HG02642 (cell line): ENCODE measurements around the gene PLA1A.
"Not testable (repeated sequence)": the region's sequence is repeated elsewhere in the genome, so short reads cannot be mapped to it uniquely, and the experiment has no call there.

ENCODE experiments used
- ATAC-seq: cut with Tn5 transposase; IDR thresholded peaks from one replicate; pipeline ENCODE4 v1.9.1; 2021; ENCODE audit warnings: mild to moderate bottlenecking; ENCODE audit not compliant: unreplicated experiment, poor library complexity

The PLA1A gene

DNA sequence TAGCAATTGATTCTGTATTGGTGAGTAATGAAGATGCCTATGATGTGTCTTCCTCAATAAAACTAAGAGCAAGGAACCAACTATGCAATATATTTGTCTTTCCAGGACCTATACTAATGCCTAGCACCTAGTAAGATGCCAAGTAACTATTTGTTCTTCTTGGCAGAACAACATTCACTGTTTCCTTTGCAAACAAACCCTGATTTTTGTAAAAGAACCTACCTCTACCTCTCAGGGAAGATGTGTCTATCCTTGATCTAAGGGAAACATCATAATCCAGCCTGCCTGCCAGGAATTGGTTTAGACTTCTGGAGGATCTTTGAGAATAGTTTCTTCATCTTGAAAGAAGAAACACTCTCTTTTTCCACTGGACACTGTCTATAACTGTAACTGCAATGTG is 22.2 kb upstream of the PLA1A start:
- ATAC-seq, result no peak

GRCh38 chr3:119579366-119580066 is 18.2 kb upstream of the PLA1A start, which contains the start of gene ADPRH:
TSS of gene ADPRH (plus strand) at chr3:119579492. CDS start at chr3:119582170, 2,678 bp downstream.
- ATAC-seq, result peak; percentile 73

DNA sequence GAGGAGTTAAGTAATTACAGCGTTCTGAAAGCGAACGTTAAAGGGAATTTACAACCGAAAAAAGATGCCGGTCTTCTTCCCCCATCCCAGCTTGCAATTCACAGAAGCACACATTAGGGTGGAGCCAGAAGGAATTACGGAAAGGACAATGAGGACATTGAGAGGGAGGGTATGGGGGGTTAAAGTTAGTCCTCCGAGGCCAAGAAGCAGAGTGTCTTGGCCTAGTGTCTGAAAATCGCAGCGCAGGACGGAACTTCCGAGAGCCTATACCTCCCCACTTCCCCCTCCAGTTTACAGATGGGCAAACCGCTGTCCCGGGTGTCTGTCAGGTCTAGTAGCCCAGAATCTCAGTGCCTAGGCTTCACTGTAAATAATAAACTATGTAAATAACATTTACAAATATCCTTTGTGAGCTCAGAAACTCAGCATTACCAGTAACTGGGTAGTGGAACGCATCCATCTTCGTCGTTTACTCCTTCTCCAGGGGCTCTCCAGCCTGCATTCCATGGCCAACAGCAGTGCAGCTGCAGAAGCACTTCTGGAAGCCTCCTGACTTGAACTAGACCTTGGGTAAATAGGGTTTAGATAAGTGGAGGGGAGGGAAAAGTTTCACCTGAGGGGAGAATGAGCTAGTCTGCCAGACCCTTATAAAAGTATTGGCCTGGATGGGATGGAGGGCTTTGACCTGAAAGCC is 17.5 kb upstream of the PLA1A start:
- ATAC-seq, result peak; percentile 70

DNA sequence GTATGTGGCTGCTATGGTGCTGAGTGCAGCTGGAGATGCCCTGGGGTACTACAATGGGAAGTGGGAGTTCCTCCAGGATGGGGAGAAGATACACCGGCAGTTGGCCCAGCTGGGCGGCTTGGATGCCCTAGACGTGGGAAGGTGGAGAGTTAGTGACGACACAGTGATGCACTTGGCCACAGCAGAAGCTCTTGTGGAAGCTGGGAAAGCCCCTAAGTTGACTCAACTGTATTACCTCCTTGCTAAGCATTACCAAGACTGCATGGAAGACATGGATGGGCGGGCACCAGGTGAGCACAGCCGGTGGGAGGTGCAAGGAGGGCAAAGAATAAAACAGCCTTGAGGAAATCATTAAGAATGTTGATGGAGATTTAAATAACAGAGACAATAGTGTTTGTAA is 15.5 kb upstream of the PLA1A start:
- peak; percentile 39 for ATAC-seq

GRCh38 chr3:119585208-119585607 is 12.5 kb upstream of the PLA1A start:
- ATAC-seq, result no peak

GRCh38 chr3:119585856-119586570 is 11.7 kb upstream of the PLA1A start:
- no peak for ATAC-seq

DNA sequence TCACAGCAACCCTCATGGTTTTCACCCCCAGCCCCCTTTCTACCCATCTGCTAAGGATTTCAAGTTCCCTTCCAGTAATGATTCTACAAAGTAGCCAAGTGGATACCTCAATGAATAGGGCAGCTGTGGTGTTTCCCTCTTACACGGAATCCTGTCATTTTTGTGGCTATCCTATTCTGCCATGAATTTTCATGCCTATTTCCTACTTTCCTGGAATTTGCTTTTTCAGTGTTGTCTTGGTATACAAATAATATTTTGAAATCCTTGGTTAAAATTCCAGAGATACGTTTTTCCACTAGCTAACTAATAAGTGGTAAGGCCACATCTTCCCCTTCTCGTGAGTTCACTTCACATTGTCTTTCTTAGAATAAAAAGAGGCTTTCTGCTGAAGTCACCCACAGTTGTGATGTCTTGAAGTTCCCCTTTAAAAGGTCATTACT is 10.9 kb upstream of the PLA1A start:
- no peak for ATAC-seq

GRCh38 chr3:119588112-119588511 is 9.6 kb upstream of the PLA1A start:
- ATAC-seq, result peak; percentile 55

DNA sequence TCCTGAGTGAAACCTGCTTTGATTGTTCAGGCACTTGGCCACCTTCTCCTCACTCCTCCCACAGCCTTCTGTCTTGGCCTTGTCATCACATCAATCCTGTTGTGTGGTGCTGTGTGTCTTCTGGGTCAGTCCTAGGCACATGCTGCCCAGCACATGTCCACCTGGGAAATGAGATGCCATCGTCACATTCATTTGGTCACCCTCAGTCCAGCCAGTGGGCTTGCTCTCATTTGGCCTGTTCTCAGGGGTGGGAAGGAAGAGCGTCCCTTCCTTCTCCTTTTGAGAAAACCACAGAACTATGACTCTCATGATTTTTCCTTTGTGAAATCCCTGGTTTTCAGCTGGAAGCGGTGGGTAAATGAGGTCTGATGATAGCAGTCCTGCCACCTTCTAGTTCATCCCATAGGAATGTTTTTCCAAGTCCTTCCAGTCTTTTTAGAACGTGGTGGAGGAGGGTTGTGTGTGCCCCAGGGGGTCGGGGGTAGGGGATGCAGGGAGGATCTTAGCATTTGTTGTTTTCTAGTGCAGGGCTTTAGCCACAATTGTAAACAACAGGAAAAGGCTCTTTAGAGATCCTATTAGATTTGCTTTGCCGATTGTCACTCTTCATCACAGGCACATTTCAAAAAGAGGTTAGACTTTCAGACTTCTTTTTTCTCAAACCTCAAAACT is 8.4 kb upstream of the PLA1A start:
- ATAC-seq, result no peak

DNA sequence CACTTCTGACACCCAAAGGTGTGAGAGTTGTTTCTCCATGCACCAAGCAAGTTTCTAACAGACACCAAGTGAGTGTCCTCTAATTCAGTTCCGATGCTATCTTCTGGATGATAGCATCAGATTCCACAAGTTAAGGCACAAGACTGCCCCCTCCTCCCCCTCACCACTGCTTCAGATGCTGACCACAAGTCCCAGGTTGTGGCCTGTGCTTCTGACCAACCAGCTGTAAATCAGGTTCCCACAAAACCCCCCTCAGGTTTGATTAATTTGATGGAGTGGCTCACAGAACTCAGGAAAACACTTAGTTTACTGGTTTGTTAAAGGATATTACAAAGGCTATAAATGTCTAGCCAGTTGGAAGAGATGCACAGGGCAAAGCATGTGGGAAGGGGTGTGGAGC is 7.0 kb upstream of the PLA1A start:
- no peak for ATAC-seq

DNA sequence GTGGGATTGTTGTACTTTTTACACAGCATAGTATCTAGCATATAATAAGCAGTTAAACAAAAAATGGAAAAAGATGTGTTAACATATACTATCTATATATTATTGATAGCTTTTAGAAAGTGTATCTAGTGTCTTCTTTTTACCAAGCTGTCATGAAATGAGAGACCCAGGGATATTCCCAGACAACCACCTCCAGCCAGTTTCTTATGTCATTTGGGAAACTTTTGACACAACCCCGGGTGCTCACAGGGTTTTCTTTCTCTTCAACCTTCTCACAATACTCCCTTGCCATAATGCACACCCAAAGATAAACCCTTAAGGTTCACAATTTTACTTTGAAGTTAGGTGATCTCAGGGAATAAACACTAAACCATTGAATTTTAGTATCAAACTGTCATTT is 4.8 kb upstream of the PLA1A start:
- ATAC-seq, result no peak

GRCh38 chr3:119594066-119594465 is 3.6 kb upstream of the PLA1A start:
- no peak for ATAC-seq

GRCh38 chr3:119594929-119595328 is 2.8 kb upstream of the PLA1A start:
- not testable (repeated sequence) for ATAC-seq

- ATAC-seq, result no peak
These were observed 1.9 kb upstream of the PLA1A start for GRCh38 chr3:119595639-119596334.

- no peak for ATAC-seq
These were observed 1.3 kb upstream of the PLA1A start for GRCh38 chr3:119596398-119596797.

GRCh38 chr3:119598410-119599098 is 869 bp downstream of the PLA1A start:
- peak; percentile 50 for ATAC-seq

GRCh38 chr3:119599558-119600174 is 2.0 kb downstream of the PLA1A start:
- ATAC-seq, result no peak

DNA sequence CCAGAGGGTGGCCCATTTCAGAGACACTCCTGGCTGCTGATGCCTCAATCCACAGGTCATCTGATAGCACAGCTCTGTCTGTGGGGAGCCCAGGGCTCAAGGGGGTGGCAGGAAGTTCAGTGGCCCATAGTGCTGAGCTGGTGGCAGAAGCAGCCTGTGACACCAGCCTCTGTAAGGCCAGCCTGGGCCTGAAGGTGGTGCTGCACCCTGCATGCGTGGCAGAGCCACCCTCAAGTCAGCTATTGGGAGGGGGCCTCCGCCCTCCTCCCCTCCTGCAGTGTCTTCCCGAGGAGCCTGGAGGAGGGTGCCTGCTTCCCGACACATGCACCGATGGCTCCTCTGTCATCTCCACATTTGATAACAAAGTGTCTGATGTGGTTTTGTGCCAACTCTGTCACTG is 3.0 kb downstream of the PLA1A start:
- peak; percentile 62 for ATAC-seq

- ATAC-seq, result peak; percentile 19
These were observed 3.5 kb downstream of the PLA1A start for GRCh38 chr3:119601154-119601553.
